ENCODE results near the gene SLC12A3.

Gene SLC12A3

GRCh38 chr16:56946767-56947603 is 82.0 kb downstream of the SLC12A3 start:
- DNase-seq: no peak

- no peak for DNase-seq
Measured at GRCh38 chr16:56947604-56947995, 82.6 kb downstream of the SLC12A3 start.

DNA sequence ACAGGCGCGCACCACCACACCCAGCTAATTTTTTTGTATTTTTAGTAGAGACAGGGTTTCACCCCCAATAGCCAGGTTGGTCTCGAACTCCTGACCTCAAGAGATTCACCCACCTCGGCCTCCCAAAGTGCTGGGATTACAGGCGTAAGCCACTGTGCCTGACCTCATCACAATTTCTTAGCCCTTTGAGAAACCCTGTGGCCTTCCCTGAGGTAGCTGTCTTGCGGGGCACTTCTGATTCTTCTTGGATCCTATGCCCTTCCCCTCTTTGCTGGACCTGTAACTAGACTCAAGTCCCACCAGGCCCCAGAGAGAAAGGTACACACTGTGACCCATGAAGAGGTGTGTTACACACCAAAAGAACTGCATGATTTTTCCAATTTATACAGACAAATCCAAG is 83.2 kb downstream of the SLC12A3 start:
- no peak for DNase-seq

GRCh38 chr16:56950051-56950450 is 85.0 kb downstream of the SLC12A3 start:
- DNase-seq: no peak

DNA sequence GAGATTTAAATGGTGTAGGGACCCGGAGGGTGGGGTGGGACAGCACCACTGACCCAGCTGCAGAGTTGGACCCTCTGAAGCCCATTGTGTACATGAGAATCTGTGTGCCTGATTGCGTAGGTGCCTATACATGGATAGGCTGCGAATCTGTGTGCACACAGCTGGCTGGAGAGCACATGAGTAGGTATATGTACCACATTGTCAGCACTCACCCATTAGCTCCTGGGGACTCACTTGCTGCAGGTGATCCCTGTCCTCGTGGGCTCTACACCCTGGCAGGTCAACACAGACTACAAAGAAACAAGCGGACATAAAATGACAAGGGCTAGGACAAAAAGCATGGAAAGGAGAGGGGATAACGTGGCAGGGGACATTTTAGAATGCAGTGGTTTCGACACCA is 85.4 kb downstream of the SLC12A3 start:
- DNase-seq: no peak

DNA sequence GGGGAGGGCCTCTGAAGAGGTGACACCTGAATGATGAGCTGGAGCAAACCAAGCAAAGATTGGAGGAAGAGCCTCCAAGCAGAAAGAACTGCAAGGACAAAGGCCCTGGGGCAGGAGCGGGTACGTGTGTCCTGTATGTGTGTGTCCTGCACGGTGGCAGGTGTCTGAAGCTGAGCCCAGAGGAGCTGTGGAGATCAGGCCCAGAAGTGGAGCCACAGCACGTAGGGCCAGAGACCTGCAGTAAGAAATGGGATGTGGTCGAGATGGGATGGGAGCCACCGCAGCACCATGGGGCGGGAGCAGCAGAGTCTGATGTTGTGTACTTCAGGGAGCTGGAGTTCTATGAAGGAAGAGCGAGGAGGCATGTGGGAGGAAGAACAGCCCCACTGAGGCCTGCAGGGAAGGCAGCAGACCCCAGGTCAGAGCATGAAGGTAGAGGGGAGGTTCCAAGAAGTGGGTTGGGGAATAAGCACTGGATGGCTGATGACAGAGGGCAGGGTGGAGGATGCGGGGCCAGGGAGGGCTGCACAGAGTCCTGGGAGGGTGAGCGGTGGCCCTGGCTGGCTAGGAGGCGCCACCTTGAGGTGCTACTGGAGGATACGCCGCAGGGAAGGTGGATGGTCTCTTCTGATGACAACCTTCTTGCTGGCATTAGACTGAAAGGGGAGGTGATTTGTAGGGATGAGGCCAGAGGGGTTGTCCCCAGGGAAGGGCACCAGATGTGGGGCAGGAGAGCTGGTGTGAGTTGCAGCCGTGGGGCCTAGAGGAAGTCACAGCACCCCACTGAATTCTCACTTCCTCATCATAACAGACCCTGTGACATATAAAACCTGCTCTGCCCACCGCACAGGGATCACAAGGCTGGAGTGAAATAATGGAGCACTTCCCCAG is 86.1 kb downstream of the SLC12A3 start:
- DNase-seq: peak; percentile 70

DNA sequence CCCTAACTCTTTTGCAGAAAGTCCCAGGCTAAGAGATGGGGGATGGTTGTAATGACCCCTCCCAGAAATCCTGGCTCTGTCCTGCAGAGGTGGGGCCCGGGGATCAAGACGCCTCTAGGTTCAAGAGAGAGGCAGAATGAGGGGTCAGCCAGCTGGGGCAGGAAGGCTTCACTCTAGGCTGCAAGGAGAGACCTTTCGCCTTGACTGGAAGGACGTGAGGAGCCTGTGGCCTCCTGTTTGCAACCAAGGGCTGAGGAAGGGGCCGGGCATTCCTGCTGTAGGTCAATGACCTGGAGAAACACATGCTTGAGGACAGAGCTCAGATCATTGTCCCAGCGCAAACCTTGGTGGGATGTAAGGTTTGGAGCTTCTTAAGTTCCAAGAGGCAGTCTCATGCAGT is 88.0 kb downstream of the SLC12A3 start:
- no peak for DNase-seq

- DNase-seq: no peak
Measured at GRCh38 chr16:56956076-56956475, 91.1 kb downstream of the SLC12A3 start.

- DNase-seq: no peak
Measured at GRCh38 chr16:56956756-56957155, 91.7 kb downstream of the SLC12A3 start.

DNA sequence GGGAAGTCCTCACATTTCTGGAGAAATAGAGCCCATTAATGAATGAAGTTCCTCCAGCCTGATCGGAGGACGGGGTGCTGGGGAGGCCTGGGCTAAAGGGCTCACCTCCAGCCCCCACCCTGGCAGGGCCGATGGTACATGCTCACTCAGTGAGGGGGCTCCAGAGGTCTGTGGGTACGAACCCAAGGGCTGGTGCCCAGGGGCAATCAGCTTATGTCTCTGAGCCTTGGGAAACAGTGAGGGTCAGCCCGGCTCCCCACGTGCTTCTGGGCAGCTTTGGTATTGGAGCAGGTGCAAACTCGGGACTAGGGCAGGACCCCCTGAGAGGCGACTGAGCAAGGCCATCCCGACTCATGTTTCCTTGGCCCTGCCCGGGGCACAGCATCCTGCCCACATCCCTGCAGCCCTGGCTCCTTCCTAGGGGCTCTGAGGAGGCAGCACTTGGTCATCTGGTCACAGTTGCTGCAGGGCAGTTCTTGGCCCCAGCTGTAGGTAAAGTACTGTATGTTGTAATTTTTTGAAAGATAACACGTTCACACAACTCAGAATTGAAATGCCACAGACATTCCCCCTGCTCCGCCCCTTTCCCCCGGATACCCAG is 95.8 kb downstream of the SLC12A3 start:
- DNase-seq: no peak

GRCh38 chr16:56961386-56961785 is 96.4 kb downstream of the SLC12A3 start:
- DNase-seq: no peak

DNA sequence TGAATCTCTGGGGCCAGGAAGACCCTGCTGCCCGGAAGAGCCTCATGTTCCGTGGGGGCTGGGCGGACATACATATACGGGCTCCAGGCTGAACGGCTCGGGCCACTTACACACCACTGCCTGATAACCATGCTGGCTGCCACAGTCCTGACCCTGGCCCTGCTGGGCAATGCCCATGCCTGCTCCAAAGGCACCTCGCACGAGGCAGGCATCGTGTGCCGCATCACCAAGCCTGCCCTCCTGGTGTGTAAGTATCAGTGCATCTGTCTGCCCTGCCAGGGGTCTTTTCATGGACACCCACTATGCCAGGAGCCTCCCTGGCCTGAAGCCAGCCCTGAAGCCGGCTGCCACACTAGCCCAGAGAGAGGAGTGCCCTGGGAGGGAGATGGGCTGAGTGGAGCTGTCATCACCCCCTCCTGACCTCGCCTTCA is 96.9 kb downstream of the SLC12A3 start, which contains the start of gene CETP:
TSS of gene CETP (plus strand) at position 100 of the 431 bp plus-strand sequence. CDS start at position 130, 30 bp downstream.
- DNase-seq: no peak

DNA sequence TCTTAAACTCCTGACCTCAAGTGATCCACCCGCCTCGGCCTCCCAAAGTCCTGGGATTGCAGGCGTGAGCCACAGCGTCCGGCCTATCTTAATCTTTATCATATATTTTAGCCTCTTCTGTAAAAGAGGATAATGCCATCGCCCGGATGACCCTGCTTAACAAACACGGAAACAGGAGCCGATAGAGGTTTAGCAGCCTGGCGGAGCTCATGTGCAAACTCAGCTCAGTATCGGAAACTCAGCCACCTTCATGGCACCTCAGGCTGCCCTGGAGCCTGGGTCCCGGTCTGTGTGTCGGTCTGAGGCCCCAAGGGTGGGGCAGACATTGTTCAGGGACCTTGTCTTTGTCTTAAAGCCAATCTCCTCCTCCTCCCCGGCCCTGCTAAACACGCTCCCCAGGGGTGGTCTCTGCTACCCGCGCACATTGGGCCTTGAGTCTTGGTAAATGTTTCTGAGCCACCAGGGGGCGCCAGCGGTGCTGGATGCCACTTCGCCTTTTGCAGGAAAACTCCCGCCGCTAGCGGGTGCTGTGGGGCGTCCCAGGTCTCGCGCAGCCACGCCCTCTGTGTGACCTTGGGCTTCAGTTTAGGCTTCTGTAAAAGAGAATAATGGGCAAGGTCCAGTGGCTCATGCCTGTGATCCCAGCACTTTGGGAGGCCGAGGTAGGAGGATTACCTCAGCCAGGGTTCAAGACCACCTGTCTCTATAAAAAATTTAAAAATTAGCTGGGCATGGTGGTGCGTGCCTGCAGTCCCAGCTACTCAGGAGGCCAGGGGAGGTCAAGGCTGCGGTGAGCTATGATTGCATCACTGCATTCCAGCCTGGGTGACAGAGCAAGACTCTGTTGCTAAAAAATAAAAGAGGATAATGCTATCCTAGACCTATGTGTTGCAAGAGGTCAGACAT is 99.5 kb downstream of the SLC12A3 start:
- DNase-seq: peak; percentile 89

Measured in CD4-positive, alpha-beta T cell treated with Interleukin-15 for 1 hour (primary cell).